HG02571 (cell line): ENCODE results near the gene NUBPL.
A peak's percentile ranks its signal among the peaks of the same experiment; 100 is the strongest.

Source experiments
- ATAC-seq: cut with Tn5 transposase; IDR thresholded peaks from one replicate; pipeline ENCODE4 v1.9.1; 2021; ENCODE audit warnings: mild to moderate bottlenecking, moderate library complexity; ENCODE audit not compliant: unreplicated experiment

Gene NUBPL, protein sequence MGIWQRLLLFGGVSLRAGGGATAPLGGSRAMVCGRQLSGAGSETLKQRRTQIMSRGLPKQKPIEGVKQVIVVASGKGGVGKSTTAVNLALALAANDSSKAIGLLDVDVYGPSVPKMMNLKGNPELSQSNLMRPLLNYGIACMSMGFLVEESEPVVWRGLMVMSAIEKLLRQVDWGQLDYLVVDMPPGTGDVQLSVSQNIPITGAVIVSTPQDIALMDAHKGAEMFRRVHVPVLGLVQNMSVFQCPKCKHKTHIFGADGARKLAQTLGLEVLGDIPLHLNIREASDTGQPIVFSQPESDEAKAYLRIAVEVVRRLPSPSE

GRCh38 chr14:31561155-31561846, at the start of gene NUBPL:
TSS of gene NUBPL (plus strand) at chr14:31561404. CDS start at chr14:31561440, 36 bp downstream.
- ATAC-seq: peak; percentile 96

DNA sequence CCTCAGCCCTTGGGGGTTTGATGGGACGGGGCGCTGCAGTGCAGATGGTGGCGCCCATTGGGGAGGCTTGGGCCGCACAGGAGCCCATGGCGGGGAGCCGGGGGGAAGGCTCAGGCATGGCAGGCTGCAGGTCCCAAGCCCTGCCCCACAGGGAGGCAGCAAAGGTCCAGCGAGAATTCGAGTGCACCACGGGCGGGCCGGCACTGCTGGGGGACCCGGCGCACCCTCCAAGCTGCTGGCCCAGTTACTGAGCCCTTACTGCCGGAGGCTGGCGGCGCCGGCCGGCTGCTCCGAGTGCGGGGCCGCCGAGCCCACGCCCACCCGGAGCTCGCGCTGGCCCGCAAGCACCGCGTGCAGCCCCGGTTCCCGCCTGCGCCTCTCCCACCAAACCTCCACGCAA, 34.1 kb upstream of the NUBPL start:
- no peak for ATAC-seq

GRCh38 chr14:31527546-31527945, 33.7 kb upstream of the NUBPL start:
- no peak for ATAC-seq

- ATAC-seq: no peak
Measured at GRCh38 chr14:31529053-31529452, 32.2 kb upstream of the NUBPL start.

DNA sequence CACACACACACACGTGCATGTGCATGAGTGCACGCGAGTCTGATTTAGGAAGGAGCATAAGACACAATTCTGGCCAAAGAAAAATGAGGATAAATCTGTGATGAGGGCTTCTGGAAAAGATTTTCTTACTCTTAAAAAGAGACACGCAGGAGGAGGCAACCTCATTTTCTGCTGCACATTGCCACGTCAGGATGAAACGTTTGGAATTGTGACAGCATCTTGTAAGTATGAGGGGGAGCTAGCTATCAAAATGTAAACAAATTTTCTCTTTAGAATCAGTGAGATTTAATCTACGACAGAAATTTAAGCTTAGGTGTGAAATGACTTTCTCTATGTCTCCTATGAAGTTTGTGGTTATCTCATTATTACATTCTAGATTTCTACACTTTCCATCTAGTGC, 31.1 kb upstream of the NUBPL start:
- ATAC-seq: no peak

GRCh38 chr14:31536201-31536960, 24.8 kb upstream of the NUBPL start:
- ATAC-seq: no peak

DNA sequence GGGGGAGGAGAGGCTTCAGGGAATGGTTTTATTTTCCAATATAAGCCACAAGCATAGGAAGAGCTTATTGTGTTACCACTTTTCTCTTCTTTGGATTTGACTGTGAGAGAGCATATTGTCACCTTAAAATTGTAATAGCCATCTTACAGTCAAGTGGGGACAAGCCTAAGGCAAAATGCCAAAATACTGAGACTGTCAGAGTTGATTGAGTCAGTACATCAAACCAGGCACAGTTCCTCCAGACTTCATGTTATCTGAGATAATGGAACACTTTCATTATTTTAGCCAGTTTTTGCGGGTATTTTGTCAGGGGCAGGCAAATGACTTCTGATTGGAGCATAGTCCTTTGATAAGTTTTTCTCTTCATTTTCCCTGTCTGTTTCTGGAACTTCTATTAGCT, 19.5 kb upstream of the NUBPL start:
- no peak for ATAC-seq

GRCh38 chr14:31543969-31544799, 17.0 kb upstream of the NUBPL start:
- ATAC-seq: no peak

DNA sequence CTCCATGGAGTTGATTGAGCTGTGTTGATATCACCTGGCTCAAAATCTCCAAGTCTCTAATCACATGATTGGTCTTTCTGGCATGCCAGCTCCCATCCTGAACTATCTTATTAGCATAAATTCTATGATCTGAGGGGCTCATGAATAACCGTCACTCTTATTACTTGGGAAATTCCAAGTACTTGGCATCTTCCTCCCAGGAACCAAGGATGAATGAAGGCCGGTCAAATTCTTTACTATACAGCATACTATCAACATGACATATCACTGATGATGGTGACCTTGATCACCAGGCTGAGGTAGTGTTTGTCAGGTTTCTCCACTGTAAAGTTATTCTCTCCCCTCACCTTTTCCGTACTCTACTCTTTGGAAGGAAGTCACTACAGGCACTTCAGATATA, 16.4 kb upstream of the NUBPL start:
- no peak for ATAC-seq

DNA sequence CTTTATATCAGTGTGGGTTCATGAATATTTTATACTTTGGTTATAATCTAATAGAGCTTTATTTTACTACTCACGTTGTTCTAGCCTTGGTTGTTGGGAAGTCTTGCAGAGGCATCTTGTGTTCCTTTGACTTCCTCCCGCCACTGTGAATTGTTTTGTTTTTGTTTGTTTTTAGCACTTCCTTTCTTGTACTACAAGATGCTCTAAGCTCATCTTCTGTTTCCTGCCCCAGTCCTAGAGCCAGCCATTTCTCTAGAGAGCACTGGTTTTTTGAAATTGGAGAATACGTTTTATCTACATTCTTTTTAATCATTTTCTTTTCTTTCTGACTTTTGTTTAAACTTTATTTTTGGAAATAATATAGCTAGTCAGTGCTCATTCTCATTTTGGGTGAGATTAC, 15.9 kb upstream of the NUBPL start:
- no peak for ATAC-seq

- no peak for ATAC-seq
Measured at GRCh38 chr14:31549817-31550216, 11.4 kb upstream of the NUBPL start.

DNA sequence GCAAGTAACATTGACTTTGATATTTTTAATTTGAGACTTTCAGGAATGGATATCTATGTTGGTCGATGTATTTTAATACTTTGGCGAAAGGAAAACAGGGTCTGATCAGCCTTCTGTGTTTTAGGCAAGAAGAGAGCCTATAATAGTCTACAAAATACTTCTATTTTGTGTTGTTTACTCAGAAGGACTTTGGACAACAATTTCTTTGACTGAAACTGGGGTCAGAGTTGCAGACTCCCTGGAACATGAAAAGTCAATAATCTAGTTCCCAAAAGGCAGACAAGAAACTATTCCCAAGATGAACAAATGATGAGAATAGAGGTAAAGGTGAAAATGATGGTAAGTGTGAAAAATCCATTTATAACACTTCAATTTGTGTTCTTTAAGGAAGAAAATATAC, 10.6 kb upstream of the NUBPL start:
- no peak for ATAC-seq

GRCh38 chr14:31556191-31556590, 5.0 kb upstream of the NUBPL start:
- no peak for ATAC-seq

- ATAC-seq: no peak
Measured at GRCh38 chr14:31559939-31560338, 1.3 kb upstream of the NUBPL start.

- no peak for ATAC-seq
Measured at GRCh38 chr14:31560759-31561154, 447 bp upstream of the NUBPL start.

GRCh38 chr14:31564194-31564593, 3.0 kb downstream of the NUBPL start:
- ATAC-seq: no peak

DNA sequence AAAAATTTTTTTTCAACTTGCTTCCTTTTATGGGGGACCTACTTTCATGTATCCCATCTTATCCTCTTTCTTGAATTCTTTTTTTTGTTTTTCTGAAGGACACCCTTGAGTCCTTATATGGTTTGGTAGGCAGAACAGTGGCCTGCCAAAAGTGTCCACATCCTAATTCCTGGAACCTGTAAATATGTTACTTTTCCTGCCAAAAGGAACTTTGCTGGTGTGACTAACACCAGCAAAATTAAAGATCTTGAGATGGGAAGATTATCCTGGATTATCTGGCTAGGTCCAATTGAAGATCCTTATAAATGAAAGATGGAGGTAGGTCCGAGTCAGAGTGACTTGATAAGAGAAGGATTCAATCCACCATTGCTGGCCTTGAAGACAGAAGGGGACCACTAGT, 5.3 kb downstream of the NUBPL start:
- no peak for ATAC-seq

DNA sequence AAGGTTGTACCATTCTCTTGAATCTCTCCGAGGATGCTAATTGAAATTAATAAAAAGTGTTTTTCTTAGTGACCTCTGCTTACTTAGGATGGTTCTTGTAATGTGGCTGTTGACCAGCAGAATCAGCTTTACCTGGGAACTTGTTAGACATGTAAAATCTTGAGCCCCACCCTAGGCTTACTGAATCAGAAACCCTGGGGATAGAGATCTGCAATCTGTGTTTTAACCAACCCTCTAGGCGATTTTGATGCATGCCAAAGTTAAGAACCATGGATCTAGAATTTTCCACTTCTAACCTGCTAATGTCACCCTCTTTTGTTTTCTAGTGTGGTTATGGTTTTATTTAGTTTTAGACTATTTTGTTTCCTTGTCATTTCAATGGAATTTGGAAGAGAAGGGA, 6.5 kb downstream of the NUBPL start:
- no peak for ATAC-seq

DNA sequence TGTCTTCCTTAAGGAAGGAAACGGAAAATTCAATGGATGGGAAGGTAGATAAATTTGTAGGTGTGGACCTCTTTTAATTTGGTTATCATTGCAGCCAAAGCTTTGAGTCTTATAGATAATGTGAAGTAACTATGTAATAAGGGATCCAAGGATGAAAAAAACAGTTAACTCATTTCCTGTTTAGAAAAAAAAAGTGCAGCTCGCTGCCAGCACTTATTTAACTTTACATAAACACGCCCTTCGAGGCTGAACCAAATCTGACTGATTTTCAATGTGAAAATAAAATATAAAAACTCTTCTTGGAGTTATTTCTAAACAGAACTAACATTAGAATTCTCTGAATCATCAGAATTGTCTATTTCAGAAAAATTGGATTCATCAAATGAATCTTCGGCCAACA, 7.0 kb downstream of the NUBPL start:
- no peak for ATAC-seq

- no peak for ATAC-seq
Measured at GRCh38 chr14:31568671-31569070, 7.5 kb downstream of the NUBPL start.

- no peak for ATAC-seq
Measured at GRCh38 chr14:31572955-31573354, 11.8 kb downstream of the NUBPL start.
